GM18519 (cell line): ENCODE measurements around the gene CALCR.
"Not testable (repeated sequence)": the region's sequence is repeated elsewhere in the genome, so short reads cannot be mapped to it uniquely, and the experiment has no call there.

ENCODE experiments used
- ATAC-seq: cut with Tn5 transposase; IDR thresholded peaks from one replicate; pipeline ENCODE4 v1.9.1; 2021; ENCODE audit warnings: mild to moderate bottlenecking, moderate library complexity; ENCODE audit not compliant: unreplicated experiment, low FRiP score

CALCR gene

GRCh38 chr7:93574646-93575554, at the start of gene CALCR:
TSS of gene CALCR (minus strand) at chr7:93574724. CDS start at chr7:93486981, 87,743 bp downstream.
- ATAC-seq = no peak

- no peak for ATAC-seq
Measured at GRCh38 chr7:93623816-93624215, 49.3 kb upstream of the CALCR start.

- ATAC-seq = no peak
Measured at GRCh38 chr7:93622036-93623033, 47.8 kb upstream of the CALCR start.

- ATAC-seq = no peak
Measured at GRCh38 chr7:93620864-93621263, 46.3 kb upstream of the CALCR start.

- ATAC-seq = no peak
Measured at GRCh38 chr7:93620057-93620456, 45.5 kb upstream of the CALCR start.

- no peak for ATAC-seq
Measured at GRCh38 chr7:93601363-93601762, 26.8 kb upstream of the CALCR start.

- ATAC-seq = no peak
Measured at GRCh38 chr7:93594250-93594649, 19.7 kb upstream of the CALCR start.

GRCh38 chr7:93592588-93593266, 18.2 kb upstream of the CALCR start:
- no peak for ATAC-seq

GRCh38 chr7:93591224-93592050, 16.9 kb upstream of the CALCR start:
- ATAC-seq = not testable (repeated sequence)

- not testable (repeated sequence) for ATAC-seq
Measured at GRCh38 chr7:93586479-93586865, 11.9 kb upstream of the CALCR start.

GRCh38 chr7:93585694-93586478, 11.4 kb upstream of the CALCR start:
- not testable (repeated sequence) for ATAC-seq

- no peak for ATAC-seq
Measured at GRCh38 chr7:93579431-93579830, 4.9 kb upstream of the CALCR start.

GRCh38 chr7:93578762-93579161, 4.2 kb upstream of the CALCR start:
- ATAC-seq = no peak

GRCh38 chr7:93575555-93576399, 1.3 kb upstream of the CALCR start:
- no peak for ATAC-seq

- ATAC-seq = no peak
Measured at GRCh38 chr7:93574269-93574645, 267 bp downstream of the CALCR start.

- no peak for ATAC-seq
Measured at GRCh38 chr7:93569189-93569588, 5.3 kb downstream of the CALCR start.

- no peak for ATAC-seq
Measured at GRCh38 chr7:93566876-93567275, 7.6 kb downstream of the CALCR start.

GRCh38 chr7:93563584-93563983, 10.9 kb downstream of the CALCR start:
- no peak for ATAC-seq
